K562 (cell line): ENCODE data around the gene TMC5. TPM values are rescaled to one million over a fixed set of nuclear protein-coding genes. Genes with fewer than 3 reads are reported as not detected.
A peak's percentile ranks its signal among the peaks of the same experiment; 100 is the strongest.

Experiments used
- ATAC-seq: fragments of 200-7000 bp; cut with Tn5 transposase; 3 replicates; pipeline ENCODE4 v1.9.1; 2020; ENCODE audit warnings: moderate library complexity
- BruUV-seq: library from RNA; stranded (reverse); fragments of 400-500 nt; replicated peaks from 2 replicates; lab custom pipeline; 2021; lab: Mats Ljungman, UMichigan
- CTCF ChIA-PET: fragments of 300-600 bp; formaldehyde crosslinking; extraction: SDS; loops from one replicate; lab custom pipeline; 2021; ENCODE audit warnings: low intra/inter-chr PET ratio; lab: Yijun Ruan, JAX
- POLR2A ChIA-PET: fragments of 300-600, 350-650 bp; sonication (Branson Sonifier 250); formaldehyde crosslinking; extraction: SDS; loops from one replicate; lab custom pipeline; 2021; ENCODE audit warnings: antibody characterized with exemption, inconsistent platforms; lab: Yijun Ruan, JAX
- DNase-seq, 4 experiments: peaks; one replicate each; pipeline versions ENCODE4 v3.0.0 to v3.0.0-alpha.2; 2011 to 2018; ENCODE audit warnings: low spot score in 3 of 4, mixed read lengths in 3 of 4; ENCODE audit errors: extremely low read depth in 1 of 4
- FAIRE-seq: peaks from 2 replicates; lab custom pipeline; 2011; peaks lifted over from hg19 to GRCh38; lab: Jason Lieb, UNC
- H2AFZ ChIP-seq: 2 replicates; pipeline ENCODE4 v1.6.0; 2011; ENCODE audit warnings: low read depth, low read length, control low read depth, inconsistent platforms
- H3K27ac ChIP-seq: fragments of 200-600 bp; 3 replicates; pipeline ENCODE4 v1.8.0; 2011; ENCODE audit warnings: low read depth, mild to moderate bottlenecking, control low read depth, inconsistent platforms, low read length, moderate library complexity, mixed read lengths; ENCODE audit errors: extremely low read depth
- H3K27me3 ChIP-seq, 2 experiments: fragments of 300-600 bp in 1 of 2; 2 replicates in 1 of 2; 3 replicates in 1 of 2; pipeline versions ENCODE4 v1.6.0 to v1.8.0; 2011; ENCODE audit warnings: inconsistent platforms in 2 of 2, low read length in 2 of 2, mild to moderate bottlenecking in 1 of 2, mixed read lengths in 1 of 2, moderate library complexity in 1 of 2; ENCODE audit not compliant: control insufficient read depth in 2 of 2, insufficient read depth in 2 of 2
- H3K36me3 ChIP-seq: fragments of 300-600 bp; 3 replicates; pipeline ENCODE4 v1.8.0; 2011; ENCODE audit warnings: mild to moderate bottlenecking, low read length, inconsistent platforms; ENCODE audit not compliant: control insufficient read depth, insufficient read depth
- H3K4me1 ChIP-seq, 2 experiments: fragments of 200-600 bp in 1 of 2; replicated peaks in 1 of 2; 2 replicates in 1 of 2; 3 replicates in 1 of 2; pipeline versions ENCODE4 v1.5.1 to v1.8.0; 2011; ENCODE audit warnings: inconsistent platforms in 2 of 2, low read length in 2 of 2, mild to moderate bottlenecking in 1 of 2, mixed read lengths in 1 of 2, moderate library complexity in 1 of 2; ENCODE audit not compliant: control insufficient read depth in 2 of 2, insufficient read depth in 2 of 2
- H3K4me2 ChIP-seq: 2 replicates; pipeline ENCODE4 v1.6.1; 2011; ENCODE audit warnings: low read length, control low read depth, inconsistent platforms, mixed read lengths; ENCODE audit not compliant: insufficient read depth
- H3K4me3 ChIP-seq: fragments of 200-600 bp; sonication (generic), shearing (Covaris generic); 2 replicates; pipeline ENCODE4 v1.5.1; 2016; ENCODE audit warnings: control low read depth, inconsistent platforms
- H3K79me2 ChIP-seq: fragments of 200-600 bp; 3 replicates; pipeline ENCODE4 v1.8.0; 2011; ENCODE audit warnings: low read length, inconsistent platforms; ENCODE audit not compliant: control insufficient read depth, insufficient read depth
- H3K9ac ChIP-seq, 2 experiments: 2 replicates each; pipeline versions ENCODE4 v1.6.0 to v1.6.1; 2011; ENCODE audit warnings: low read depth in 2 of 2, low read length in 2 of 2, control low read depth in 1 of 2, inconsistent platforms in 1 of 2, mild to moderate bottlenecking in 1 of 2, mixed read lengths in 1 of 2; ENCODE audit not compliant: insufficient read depth in 1 of 2
- H3K9me1 ChIP-seq: one replicate; pipeline ENCODE4 v1.6.0; 2011; ENCODE audit warnings: inconsistent platforms, mild to moderate bottlenecking, low read length, moderate library complexity; ENCODE audit not compliant: control insufficient read depth, insufficient read depth
- H3K9me3 ChIP-seq: replicated peaks from 2 replicates; pipeline ENCODE4 v1.5.1; 2011; ENCODE audit warnings: low read depth, low read length, inconsistent platforms; ENCODE audit not compliant: control insufficient read depth, insufficient read depth
- H4K20me1 ChIP-seq: replicated peaks from 2 replicates; pipeline ENCODE4 v1.6.1; 2011; ENCODE audit warnings: low read length, inconsistent platforms, mixed read lengths; ENCODE audit not compliant: control insufficient read depth, insufficient read depth
- ARID2 ChIP-seq: fragments of 450-650 bp; IDR thresholded peaks from 2 replicates; pipeline ENCODE4 v1.6.1; 2017; ENCODE audit warnings: antibody characterized with exemption, mild to moderate bottlenecking
- ETV1 ChIP-seq: fragments of 450-650 bp; conservative IDR thresholded peaks from 2 replicates; pipeline ENCODE4 v1.6.1; 2016; ENCODE audit warnings: missing genetic modification characterization, control low read depth, low read depth, missing compliant biosample characterization
- FOSL1 ChIP-seq: fragments of 200-800 bp; sonication (Bioruptor generic); conservative IDR thresholded peaks from 2 replicates; pipeline ENCODE4 v1.6.1; 2016; ENCODE audit warnings: missing genetic modification characterization, missing compliant biosample characterization
- GTF2A2 ChIP-seq: IDR thresholded peaks from 2 replicates; pipeline ENCODE4 v1.6.1; 2016; ENCODE audit warnings: mild to moderate bottlenecking, missing genetic modification characterization, missing compliant biosample characterization
- KAT2B ChIP-seq: IDR thresholded peaks from one replicate; pipeline ENCODE4 v1.6.1; 2012; ENCODE audit warnings: low read depth, mild to moderate bottlenecking, control low read depth, inconsistent platforms, low read length, moderate library complexity
- KAT7 ChIP-seq: sonication (generic); formaldehyde crosslinking; IDR thresholded peaks from 2 replicates; pipeline ENCODE4 v1.8.0; 2022; ENCODE audit warnings: missing genetic modification reagents, mild to moderate bottlenecking, borderline replicate concordance
- KDM1A ChIP-seq, 2 experiments: fragments of 450-650 bp; IDR thresholded peaks; 2 replicates each; pipeline ENCODE4 v1.6.1; 2016; ENCODE audit warnings: mild to moderate bottlenecking in 2 of 2
- KLF6 ChIP-seq: fragments of 250-450 bp; sonication (Bioruptor Pico); IDR thresholded peaks from 2 replicates; pipeline ENCODE4 v1.4.0; 2020; ENCODE audit warnings: mild to moderate bottlenecking, moderate library complexity, borderline replicate concordance
- PHB2 ChIP-seq: fragments of 450-650 bp; IDR thresholded peaks from 2 replicates; pipeline ENCODE4 v1.6.1; 2017; ENCODE audit warnings: low read depth
- SNIP1 ChIP-seq: fragments of 450-650 bp; IDR thresholded peaks from 2 replicates; pipeline ENCODE4 v1.7.1; 2017; ENCODE audit warnings: low read depth, mild to moderate bottlenecking
- SUPT5H ChIP-seq: fragments of 450-650 bp; IDR thresholded peaks from 2 replicates; pipeline ENCODE4 v1.6.1; 2016
- TSC22D4 ChIP-seq: fragments of 450-650 bp; IDR thresholded peaks from 2 replicates; pipeline ENCODE4 v1.6.1; 2016; ENCODE audit warnings: missing genetic modification characterization, missing biosample characterization, control low read depth
- ZBED1 ChIP-seq: IDR thresholded peaks from 2 replicates; pipeline ENCODE4 v1.6.1; 2014
- ZBTB12 ChIP-seq: fragments of 250-450 bp; sonication (Bioruptor Pico); IDR thresholded peaks from 2 replicates; pipeline ENCODE4 v1.4.0; 2020
- ZC3H8 ChIP-seq: fragments of 450-650 bp; IDR thresholded peaks from 2 replicates; pipeline ENCODE4 v1.6.1; 2017
- ZNF639 ChIP-seq, 2 experiments: fragments of 200-800 bp in 1 of 2; sonication (Bioruptor generic) in 1 of 2; sonication (generic) in 1 of 2; formaldehyde crosslinking in 1 of 2; IDR thresholded peaks in 1 of 2; conservative IDR thresholded peaks in 1 of 2; 2 replicates each; pipeline versions ENCODE4 v1.5.0 to v1.6.1; 2016 to 2020; ENCODE audit warnings: missing compliant biosample characterization in 1 of 2, missing genetic modification characterization in 1 of 2, missing genetic modification reagents in 1 of 2
- ZSCAN32 ChIP-seq: fragments of 450-650 bp; formaldehyde crosslinking; IDR thresholded peaks from 2 replicates; pipeline ENCODE4 v1.4.0; 2020; ENCODE audit warnings: mild to moderate bottlenecking, moderate library complexity
- WGBS: fragments of 100-300 bp; shearing (Covaris generic); methylation state at CpG from one replicate; pipeline ENCODE4 v1.1.6; 2016; ENCODE audit warnings: low coverage, mixed read lengths; ENCODE audit not compliant: insufficient coverage; ENCODE audit errors: missing lambda C conversion rate; 5-methylcytosine and 5-hydroxymethylcytosine counted together
- in situ Hi-C: fragments of 300-500 bp; cut with MboI; formaldehyde crosslinking; loops from 4 replicates; pipeline ENCODE4 v1.15.0; 2018; ENCODE audit warnings: inconsistent platforms, mixed read lengths
- intact Hi-C: fragments of 100-400 bp; cut with micrococcal nuclease; formaldehyde crosslinking; loops from 2 replicates; pipeline ENCODE4 v1.14.2; 2022
- polyA plus RNA-seq, 8 experiments: library from polyadenylated mRNA; depleted of rRNA in 4 of 8; stranded (reverse) in 5 of 8; unstranded in 3 of 8; fragments of >200 nt; fragmentation: Nextera tagmentation in 2 of 8; fragmentation: Illumina TruSeq in 1 of 8; extraction: Ambion mirVana in 2 of 8; extraction: Trizol in 1 of 8; gene quantifications; 2 replicates each; pipeline versions ENCODE4 v1.2.1 to v1.2.3, GENCODE V29; 2011 to 2014; ENCODE audit warnings: inconsistent platforms in 1 of 8, missing spikeins in 1 of 8
- total RNA-seq, 7 experiments: library from RNA; depleted of rRNA in 6 of 7; stranded (reverse); fragments of >200 nt in 6 of 7; fragmentation: Illumina TruSeq in 2 of 7; extraction: Trizol in 2 of 7; gene quantifications; 2 replicates each; pipeline versions ENCODE4 v1.2.1 to v1.2.3, GENCODE V29; 2011 to 2021; ENCODE audit warnings: low replicate concordance in 1 of 7

The TMC5 gene
- total and polyA plus RNA-seq, 9 of the 15 experiments (the other 6 are each of a cell fraction or from before 2014, with no cell fraction given), result 0.83 to 2.6 (median 1.6) TPM

GRCh38 chr16:19419698-19420075 is 2.0 kb downstream of the TMC5 start:
- CTCF ChIA-PET, result no interaction called here
- FAIRE-seq (no peak), ATAC-seq (no peak), DNase-seq (no peak)
- H3K9me3 ChIP-seq, result 0 out of 2 replicates have a peak, but pooled peaks cover 2% of the 10 kb centered on the region
- no peaks in the 10 kb centered on the region for H3K9me1 ChIP-seq
- peaks cover 7% of the 10 kb centered on the region in 2 experiments; a peak in 4 of 5 replicates for H3K4me1 ChIP-seq
- 56% methylated on average over 9 of the region's 9 CpGs for WGBS
- H3K9ac ChIP-seq, result no peak overlapping the region
- H3K27me3 ChIP-seq, result peaks cover 0 to 4% of the 10 kb centered on the region in 2 experiments; a peak in 3 of 5 replicates
- TF ChIP-seq KDM1A (IDR thresholded peaks at IDR 0.05) (peak in 1 of 2 experiments; percentile 31; a peak in 1 of 4 replicates), ZNF639 (CRISPR knock-in tag; conservative IDR thresholded peaks at IDR 0.05 in 1 of 2, IDR thresholded peaks at IDR 0.05 in 1 of 2) (no peak), TSC22D4 (no peak)
- no peak overlapping the region for H3K4me3 ChIP-seq
- intact Hi-C loops, result no loop called here
- BruUV-seq, result no TSS peak
- no peak overlapping the region for H3K27ac ChIP-seq
- no peaks in the 10 kb centered on the region for H3K79me2 ChIP-seq
- no peak overlapping the region for H3K4me2 ChIP-seq
- no peaks in the 10 kb centered on the region for H4K20me1 ChIP-seq
- in situ Hi-C loops, result no loop called here
- POLR2A ChIA-PET, result interaction anchor here (1.7 kb wide), 1 partner anchor 17 kb away, joined by 5 read pairs; no protein-coding TSS in a partner anchor
- no peak overlapping the region for H2AFZ ChIP-seq
- no peaks in the 10 kb centered on the region for H3K36me3 ChIP-seq

- DNase-seq (no peak), ATAC-seq (no peak), FAIRE-seq (no peak)
- no TSS peak for BruUV-seq
- Histone ChIP-seq H3K9ac (no peak overlapping the region), H4K20me1 (no peaks in the 10 kb centered on the region), H3K9me3 (0 out of 2 replicates have a peak, but pooled peaks cover 2% of the 10 kb centered on the region), H3K4me1 (no peaks in the 10 kb centered on the region), H3K9me1 (no peaks in the 10 kb centered on the region), H3K79me2 (no peaks in the 10 kb centered on the region), H3K4me3 (no peak overlapping the region), H3K27ac (no peak overlapping the region), H3K27me3 (peaks cover 4 to 13% of the 10 kb centered on the region in 2 experiments; a peak in 3 of 5 replicates), H3K4me2 (no peak overlapping the region), H2AFZ (no peak overlapping the region), H3K36me3 (no peaks in the 10 kb centered on the region)
- in situ Hi-C loops (no loop called here), intact Hi-C loops (no loop called here)
- 7% methylated on average over 8 of the region's 8 CpGs for WGBS
- CTCF ChIA-PET, result no interaction called here
- POLR2A ChIA-PET, result no interaction called here
- TF ChIP-seq PHB2, result no peak
- TF ChIP-seq ARID2, result no peak
- no peak for TF ChIP-seq SUPT5H
- TF ChIP-seq ZBED1, result no peak
- TF ChIP-seq GTF2A2 (tag), result no peak
- no peak for TF ChIP-seq ZBTB12 (CRISPR knock-in tag)
- TF ChIP-seq SNIP1, result no peak
- no peak for TF ChIP-seq ZSCAN32 (CRISPR knock-in tag)
- TF ChIP-seq FOSL1 (tag), result no peak
- no peak for TF ChIP-seq KAT2B
- TF ChIP-seq ZC3H8, result no peak
- no peak for TF ChIP-seq KLF6 (CRISPR knock-in tag)
- no peak for TF ChIP-seq KAT7 (CRISPR knock-in tag)
- TF ChIP-seq ETV1 (tag), result no peak
These were observed 6.8 kb downstream of the TMC5 start for GRCh38 chr16:19424478-19424877.
